SJSA1 (cell line): Measurements from ENCODE around the gene TMEM209. TPM values are rescaled to one million over a fixed set of nuclear protein-coding genes. Genes with fewer than 3 reads are reported as not detected.

ENCODE experiments used
- DNase-seq, 2 experiments: peaks; one replicate each; pipeline ENCODE4 v3.0.0-alpha.2; 2015 to 2020; ENCODE audit warnings: low spot score in 2 of 2, low read depth in 1 of 2
- H3K27ac ChIP-seq: fragments of 250-450 bp; sonication (Bioruptor Pico); 2 replicates; pipeline ENCODE4 v1.5.1; 2020; ENCODE audit warnings: mild to moderate bottlenecking, moderate library complexity
- H3K27me3 ChIP-seq: fragments of 250-450 bp; sonication (Bioruptor Pico); replicated peaks from 2 replicates; pipeline ENCODE4 v1.5.1; 2020; ENCODE audit warnings: mild to moderate bottlenecking, moderate library complexity
- H3K36me3 ChIP-seq: fragments of 250-450 bp; sonication (Bioruptor Pico); 2 replicates; pipeline ENCODE4 v1.5.1; 2020; ENCODE audit warnings: mild to moderate bottlenecking
- H3K4me1 ChIP-seq: fragments of 250-450 bp; sonication (Bioruptor Pico); replicated peaks from 2 replicates; pipeline ENCODE4 v1.6.1; 2021; ENCODE audit warnings: mild to moderate bottlenecking
- H3K4me3 ChIP-seq: fragments of 250-450 bp; sonication (Bioruptor Pico); 2 replicates; pipeline ENCODE4 v1.5.1; 2020; ENCODE audit warnings: mild to moderate bottlenecking
- H3K9me3 ChIP-seq: fragments of 250-450 bp; sonication (Bioruptor Pico); replicated peaks from 2 replicates; pipeline ENCODE4 v1.5.1; 2020; ENCODE audit warnings: mild to moderate bottlenecking
- total RNA-seq: library from RNA; depleted of rRNA; stranded (reverse); fragments of >200 nt; shearing (Covaris generic); gene quantifications from 2 replicates; pipeline ENCODE4 v1.2.3, GENCODE V29; 2014

Gene TMEM209
- total RNA-seq, 1 experiment from 2014 or later, result 24.6 TPM

GRCh38 chr7:130178251-130178650 lies 27.0 kb downstream of the TMEM209 start:
- Histone ChIP-seq H3K4me1 (no peaks in the 10 kb centered on the region), H3K27me3 (no peaks in the 10 kb centered on the region), H3K36me3 (peaks cover 49% of the 10 kb centered on the region), H3K4me3 (no peak overlapping the region), H3K9me3 (no peaks in the 10 kb centered on the region), H3K27ac (no peak overlapping the region)
- DNase-seq, result no peak

- H3K4me1 ChIP-seq, result no peaks in the 10 kb centered on the region
- H3K4me3 ChIP-seq, result no peak overlapping the region
- no peaks in the 10 kb centered on the region for H3K27me3 ChIP-seq
- no peaks in the 10 kb centered on the region for H3K9me3 ChIP-seq
- peaks cover 51% of the 10 kb centered on the region for H3K36me3 ChIP-seq
- no peak for DNase-seq
- no peak overlapping the region for H3K27ac ChIP-seq
These were observed 30.8 kb downstream of the TMEM209 start for GRCh38 chr7:130174237-130174959.

GRCh38 chr7:130162196-130162595 lies 43.0 kb downstream of the TMEM209 start:
- no peaks in the 10 kb centered on the region for H3K27me3 ChIP-seq
- no peak for DNase-seq
- H3K27ac ChIP-seq, result no peak overlapping the region
- no peaks in the 10 kb centered on the region for H3K4me1 ChIP-seq
- peaks cover 37% of the 10 kb centered on the region for H3K36me3 ChIP-seq
- H3K9me3 ChIP-seq, result no peaks in the 10 kb centered on the region
- no peak overlapping the region for H3K4me3 ChIP-seq

GRCh38 chr7:130160455-130160854 lies 44.8 kb downstream of the TMEM209 start:
- Histone ChIP-seq H3K36me3 (peaks cover 32% of the 10 kb centered on the region), H3K27me3 (no peaks in the 10 kb centered on the region), H3K9me3 (no peaks in the 10 kb centered on the region), H3K4me3 (no peak overlapping the region), H3K27ac (no peak overlapping the region), H3K4me1 (no peaks in the 10 kb centered on the region)
- DNase-seq, result no peak

- Histone ChIP-seq H3K4me3 (no peak overlapping the region), H3K36me3 (peaks cover 30% of the 10 kb centered on the region), H3K27ac (no peak overlapping the region), H3K27me3 (no peaks in the 10 kb centered on the region), H3K9me3 (no peaks in the 10 kb centered on the region), H3K4me1 (no peaks in the 10 kb centered on the region)
- no peak for DNase-seq
These were observed 45.2 kb downstream of the TMEM209 start for GRCh38 chr7:130160023-130160422.

- H3K4me1 ChIP-seq, result no peaks in the 10 kb centered on the region
- no peak overlapping the region for H3K27ac ChIP-seq
- H3K36me3 ChIP-seq, result peaks cover 12% of the 10 kb centered on the region
- no peaks in the 10 kb centered on the region for H3K27me3 ChIP-seq
- no peak for DNase-seq
- H3K9me3 ChIP-seq, result no peaks in the 10 kb centered on the region
- H3K4me3 ChIP-seq, result no peak overlapping the region
These were observed 47.5 kb downstream of the TMEM209 start for GRCh38 chr7:130157700-130158099.

- Histone ChIP-seq H3K9me3 (no peaks in the 10 kb centered on the region), H3K36me3 (peaks cover 6% of the 10 kb centered on the region), H3K4me3 (no peak overlapping the region), H3K4me1 (no peaks in the 10 kb centered on the region), H3K27ac (no peak overlapping the region), H3K27me3 (no peaks in the 10 kb centered on the region)
- no peak for DNase-seq
These were observed 49.1 kb downstream of the TMEM209 start for GRCh38 chr7:130156140-130156539.

- H3K27ac ChIP-seq, result no peak overlapping the region
- no peaks in the 10 kb centered on the region for H3K4me1 ChIP-seq
- H3K4me3 ChIP-seq, result no peak overlapping the region
- no peaks in the 10 kb centered on the region for H3K9me3 ChIP-seq
- no peak for DNase-seq
- H3K27me3 ChIP-seq, result no peaks in the 10 kb centered on the region
- H3K36me3 ChIP-seq, result no peaks in the 10 kb centered on the region
These were observed 50.5 kb downstream of the TMEM209 start for GRCh38 chr7:130154501-130155317.

- H3K27me3 ChIP-seq, result no peaks in the 10 kb centered on the region
- H3K4me3 ChIP-seq, result no peak overlapping the region
- no peaks in the 10 kb centered on the region for H3K4me1 ChIP-seq
- H3K9me3 ChIP-seq, result no peaks in the 10 kb centered on the region
- DNase-seq, result no peak
- H3K36me3 ChIP-seq, result no peaks in the 10 kb centered on the region
- no peak overlapping the region for H3K27ac ChIP-seq
These were observed 51.1 kb downstream of the TMEM209 start for GRCh38 chr7:130154131-130154500.

GRCh38 chr7:130153211-130153908 lies 51.8 kb downstream of the TMEM209 start:
- no peak for DNase-seq

GRCh38 chr7:130152493-130153210 lies 52.6 kb downstream of the TMEM209 start:
- no peak overlapping the region for H3K4me3 ChIP-seq
- H3K36me3 ChIP-seq, result no peaks in the 10 kb centered on the region
- H3K9me3 ChIP-seq, result no peaks in the 10 kb centered on the region
- no peaks in the 10 kb centered on the region for H3K27me3 ChIP-seq
- H3K27ac ChIP-seq, result no peak overlapping the region
- DNase-seq, result no peak
- H3K4me1 ChIP-seq, result no peaks in the 10 kb centered on the region

More at GRCh38 chr7:130153211-130153908, 51.8 kb downstream of the TMEM209 start:
- Histone ChIP-seq H3K4me3 (no peak overlapping the region), H3K27me3 (no peaks in the 10 kb centered on the region), H3K9me3 (no peaks in the 10 kb centered on the region), H3K4me1 (no peaks in the 10 kb centered on the region), H3K36me3 (no peaks in the 10 kb centered on the region), H3K27ac (no peak overlapping the region)

GRCh38 chr7:130151591-130152492 lies 53.4 kb downstream of the TMEM209 start:
- Histone ChIP-seq H3K4me1 (no peaks in the 10 kb centered on the region), H3K4me3 (no peak overlapping the region), H3K27ac (no peak overlapping the region), H3K36me3 (no peaks in the 10 kb centered on the region), H3K9me3 (no peaks in the 10 kb centered on the region), H3K27me3 (no peaks in the 10 kb centered on the region)
- DNase-seq, result no peak

GRCh38 chr7:130150587-130150986 lies 54.6 kb downstream of the TMEM209 start:
- no peaks in the 10 kb centered on the region for H3K9me3 ChIP-seq

More at GRCh38 chr7:130150587-130150986, 54.6 kb downstream of the TMEM209 start:
- no peaks in the 10 kb centered on the region for H3K36me3 ChIP-seq
- no peak overlapping the region for H3K4me3 ChIP-seq
- no peaks in the 10 kb centered on the region for H3K27me3 ChIP-seq
- DNase-seq, result no peak
- no peaks in the 10 kb centered on the region for H3K4me1 ChIP-seq
- H3K27ac ChIP-seq, result no peak overlapping the region
